HG03064 (cell line): ENCODE results near the gene BTBD9.

Experiments
- ATAC-seq: cut with Tn5 transposase; IDR thresholded peaks from one replicate; pipeline ENCODE4 v1.9.1; 2021; ENCODE audit warnings: low read depth; ENCODE audit not compliant: unreplicated experiment

Gene BTBD9

DNA sequence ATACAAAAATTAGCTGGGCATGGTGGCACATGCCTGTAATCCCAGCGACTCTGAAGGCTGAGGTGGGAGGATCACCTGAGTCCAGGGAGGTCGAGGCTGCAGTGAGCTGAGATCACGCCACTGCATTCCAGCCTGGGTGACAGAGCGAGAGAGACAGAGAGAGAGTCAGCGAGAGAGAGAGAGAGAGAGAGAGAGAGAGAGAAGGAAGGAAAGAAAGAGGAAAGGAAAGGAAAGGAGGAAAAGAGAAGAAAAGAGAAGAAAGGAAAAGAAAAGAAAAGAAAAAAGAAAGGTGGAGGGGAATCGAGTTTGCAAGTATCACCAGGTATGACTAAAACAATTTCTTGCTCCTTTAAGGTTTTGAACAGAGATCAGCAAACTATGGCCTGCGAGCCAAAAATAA, 152.3 kb downstream of the BTBD9 start:
- ATAC-seq, result no peak

DNA sequence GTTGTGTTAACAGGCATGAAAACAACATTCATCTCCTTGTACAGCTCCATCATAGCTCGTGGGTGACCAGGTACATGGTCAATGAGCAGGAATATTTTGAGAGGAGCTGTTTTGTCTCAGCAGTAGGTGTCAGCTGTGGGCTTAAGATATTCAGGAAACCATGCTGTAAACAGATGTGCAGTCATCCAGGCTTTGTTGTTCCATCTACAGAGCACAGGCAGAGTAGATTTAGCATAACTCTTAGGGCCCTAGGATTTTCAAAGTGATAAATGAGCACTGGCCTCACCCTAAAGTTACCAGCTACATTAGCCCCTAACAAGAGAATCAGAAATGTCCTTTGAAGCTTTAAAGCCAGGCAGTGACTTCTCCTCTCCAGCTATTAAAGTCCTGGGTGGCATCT, 154.2 kb downstream of the BTBD9 start:
- ATAC-seq, result no peak

DNA sequence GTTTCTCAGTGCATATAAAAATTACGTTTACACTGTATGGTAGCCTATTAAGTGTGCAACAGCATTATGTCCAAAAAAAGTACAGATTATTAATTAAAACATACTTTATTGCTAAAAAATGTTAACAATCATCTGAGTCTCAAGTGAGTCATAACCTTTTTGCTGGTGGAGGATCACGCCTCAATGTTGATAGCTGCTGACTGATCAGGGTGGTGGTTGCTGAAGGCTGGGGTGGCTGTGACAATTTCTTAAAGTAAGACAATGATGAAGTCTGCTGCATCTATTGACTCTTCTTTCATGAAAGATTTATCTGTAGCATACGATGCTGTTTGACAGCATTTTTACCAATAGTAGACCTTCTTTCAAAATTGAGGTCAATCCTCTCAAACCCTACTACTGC, 155.1 kb downstream of the BTBD9 start:
- no peak for ATAC-seq

DNA sequence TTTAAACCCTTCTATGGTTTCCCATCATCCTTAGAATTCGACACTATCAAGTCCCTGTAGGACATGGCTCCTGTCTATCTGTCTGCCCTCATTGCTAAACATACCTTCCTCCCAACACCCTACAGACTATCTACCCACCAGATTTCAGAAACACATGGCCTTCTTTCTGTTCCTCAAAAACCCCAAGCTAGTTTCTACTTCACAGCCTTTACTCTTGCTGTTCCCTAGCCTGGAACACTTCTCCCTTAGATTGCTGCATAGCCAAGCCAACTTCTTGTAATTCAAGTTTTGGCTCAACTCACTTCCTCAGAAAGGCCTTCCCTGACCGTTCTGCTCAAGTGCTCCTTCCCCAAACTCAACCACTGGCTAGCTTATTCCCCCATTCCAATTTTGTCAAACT, 156.2 kb downstream of the BTBD9 start:
- ATAC-seq, result no peak

DNA sequence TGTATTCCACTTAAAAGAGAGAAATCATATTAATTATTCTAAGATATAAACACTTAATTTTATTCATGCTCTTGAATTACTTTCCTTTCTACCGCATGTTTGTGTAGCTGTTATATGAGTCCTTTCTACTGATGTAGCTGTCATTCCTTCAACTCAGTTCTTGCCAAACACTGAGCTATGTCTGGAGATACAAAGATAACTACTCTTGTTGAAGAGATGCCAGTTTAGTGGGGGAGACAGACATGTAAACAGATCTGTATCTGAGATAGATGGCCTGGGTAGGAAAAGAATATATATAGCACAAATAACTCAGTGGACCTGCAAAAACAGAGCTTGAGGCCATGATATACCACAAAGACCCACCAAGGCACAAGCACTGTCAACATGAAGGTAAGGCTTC, 157.3 kb downstream of the BTBD9 start:
- ATAC-seq, result no peak

DNA sequence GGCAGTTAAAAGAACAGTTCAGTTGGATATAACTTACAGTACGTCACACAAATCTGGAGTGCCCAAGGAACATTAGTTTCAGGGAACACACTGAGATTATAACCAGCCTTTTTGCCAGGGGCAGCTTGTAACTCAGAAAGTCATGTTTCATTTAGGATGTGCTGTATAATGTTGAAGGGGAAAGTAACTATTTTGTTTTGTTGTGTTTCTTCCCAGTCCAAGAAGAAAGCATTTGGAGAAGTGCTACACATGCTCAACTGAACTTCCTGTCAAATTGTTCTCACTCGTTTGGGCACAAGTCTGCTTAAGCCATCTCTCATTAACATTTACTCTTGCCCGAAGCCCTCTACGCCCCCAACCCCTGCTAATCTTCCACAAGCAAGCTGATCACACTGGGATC, 157.9 kb downstream of the BTBD9 start:
- no peak for ATAC-seq

DNA sequence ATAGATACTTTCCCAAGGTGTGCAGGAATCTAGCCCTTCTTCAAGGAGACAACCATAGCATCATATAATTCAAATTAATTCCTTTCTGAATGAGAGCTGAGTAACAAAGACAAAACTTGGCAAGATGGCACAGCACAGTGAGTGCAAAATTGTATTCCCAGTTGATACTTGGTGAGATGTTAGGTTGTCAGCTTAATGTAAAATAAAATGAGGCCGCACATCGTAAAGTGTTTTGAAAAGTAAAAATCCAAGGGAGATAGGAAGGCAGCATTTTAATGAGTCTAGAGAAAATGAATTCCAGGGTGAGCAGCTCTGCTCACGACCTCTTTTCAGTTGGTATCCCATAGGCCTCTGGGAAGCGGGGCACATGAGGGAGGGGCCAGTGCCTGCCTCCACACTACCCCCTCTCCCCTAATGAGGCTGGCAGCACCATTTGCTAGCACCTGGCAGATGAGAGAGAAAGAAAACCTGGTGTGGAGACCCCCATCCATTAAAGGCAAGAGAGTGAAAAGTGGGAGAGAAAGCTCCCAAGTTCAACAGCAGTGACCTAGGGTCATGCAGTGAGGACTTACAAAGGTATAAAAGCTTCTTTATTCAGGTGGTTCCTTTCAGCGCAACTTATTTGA, 158.4 kb downstream of the BTBD9 start:
- ATAC-seq, result no peak

DNA sequence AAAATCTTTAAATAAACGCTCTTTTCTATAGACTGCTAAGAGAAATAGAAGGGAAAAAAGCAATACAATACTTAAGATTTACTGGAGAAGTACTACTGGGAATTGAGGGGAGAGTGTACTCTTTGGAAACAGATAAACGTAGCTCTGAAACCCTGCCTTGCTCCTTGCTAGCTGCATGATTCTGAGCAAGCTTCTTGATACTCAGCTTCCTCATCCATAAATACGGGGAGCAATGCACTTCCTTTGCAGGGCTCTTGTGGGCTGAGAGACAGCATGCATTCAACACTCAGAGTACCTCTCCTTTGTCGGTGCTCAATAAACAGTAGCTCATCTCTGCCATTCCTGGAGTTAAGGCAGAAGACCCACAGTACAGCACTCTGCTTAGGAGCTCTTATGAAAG, 159.7 kb downstream of the BTBD9 start:
- no peak for ATAC-seq

DNA sequence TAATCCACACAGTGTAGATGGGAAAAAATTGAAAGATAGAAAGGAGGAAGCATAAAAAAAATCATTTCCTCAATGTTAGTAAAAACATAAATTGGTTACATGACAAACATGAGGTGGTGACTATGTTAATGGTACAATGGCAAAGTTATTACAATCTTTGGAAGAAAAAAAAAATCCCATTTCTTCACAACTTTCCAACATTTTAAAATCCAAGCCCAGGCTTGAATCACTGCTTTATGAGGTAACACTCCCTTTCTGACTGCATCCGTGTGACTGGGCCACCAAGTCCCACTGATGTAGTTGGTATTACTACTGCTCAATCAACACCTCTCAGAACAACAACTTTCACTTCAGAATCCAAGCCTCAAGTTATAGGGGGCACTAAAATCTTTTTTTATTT, 160.4 kb downstream of the BTBD9 start:
- ATAC-seq, result no peak

DNA sequence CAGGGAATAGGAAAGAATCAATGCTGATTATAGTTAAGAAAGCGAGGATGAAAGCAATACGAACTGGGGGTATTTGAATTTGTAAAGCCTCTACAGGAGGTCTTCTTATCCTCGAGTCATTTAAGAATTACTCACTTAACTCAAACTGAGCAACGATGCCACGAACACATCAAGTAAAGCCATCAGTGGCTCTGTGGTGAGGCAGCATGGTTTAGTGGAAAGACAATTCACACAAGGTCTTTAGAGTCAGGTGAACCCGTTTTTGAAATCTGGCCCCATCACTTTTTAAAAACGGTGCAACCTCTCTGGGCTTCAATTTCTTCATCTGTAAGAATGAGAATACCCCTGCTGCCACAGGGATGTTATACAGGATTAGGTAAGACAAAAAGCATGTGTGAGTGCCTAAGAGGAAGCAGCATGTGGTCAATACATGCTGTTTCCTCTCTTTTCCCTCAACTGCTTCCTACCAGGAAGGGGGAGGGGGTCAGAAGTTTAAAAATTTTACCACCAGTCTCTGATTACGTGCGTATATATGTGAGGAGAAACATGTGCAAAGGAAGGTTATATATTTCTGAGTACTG, 162.0 kb downstream of the BTBD9 start:
- ATAC-seq, result no peak

DNA sequence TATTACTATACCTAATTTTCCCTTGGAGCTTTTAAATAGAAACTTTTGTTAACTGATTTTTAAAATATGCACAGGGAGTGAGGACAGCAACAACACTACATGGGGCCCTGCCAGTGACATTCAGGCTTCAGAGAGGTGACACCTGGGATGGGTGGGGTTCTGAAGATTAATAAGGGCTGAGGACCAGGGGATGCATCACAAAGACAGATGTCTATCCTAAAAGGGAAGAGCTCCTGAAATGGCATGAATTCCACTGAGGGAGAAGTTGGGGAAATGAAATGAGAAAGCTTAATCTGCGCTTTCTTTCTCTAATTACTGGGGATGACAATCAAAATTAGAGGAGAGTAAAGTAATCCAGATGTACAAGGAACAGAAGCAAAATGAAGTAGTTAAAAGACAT, 162.8 kb downstream of the BTBD9 start:
- ATAC-seq, result no peak

DNA sequence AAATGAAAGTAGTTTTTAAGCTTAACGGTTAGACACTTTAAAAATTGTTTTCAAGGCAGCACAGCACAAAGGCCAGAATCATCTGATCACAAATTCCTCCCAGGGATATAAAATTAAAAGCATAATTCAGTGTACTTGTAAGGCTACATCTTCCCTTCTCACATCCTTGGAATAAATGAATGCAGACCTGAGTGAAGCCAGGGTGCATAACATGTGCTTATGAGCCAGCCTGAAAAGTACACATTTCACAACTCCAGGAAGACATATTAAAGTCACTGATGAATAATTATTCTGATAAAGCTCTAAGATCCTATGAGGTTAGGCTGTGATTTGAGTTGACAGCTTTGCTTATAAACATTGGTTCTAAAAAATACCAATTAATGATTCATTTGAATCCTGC, 163.6 kb downstream of the BTBD9 start:
- ATAC-seq, result no peak

DNA sequence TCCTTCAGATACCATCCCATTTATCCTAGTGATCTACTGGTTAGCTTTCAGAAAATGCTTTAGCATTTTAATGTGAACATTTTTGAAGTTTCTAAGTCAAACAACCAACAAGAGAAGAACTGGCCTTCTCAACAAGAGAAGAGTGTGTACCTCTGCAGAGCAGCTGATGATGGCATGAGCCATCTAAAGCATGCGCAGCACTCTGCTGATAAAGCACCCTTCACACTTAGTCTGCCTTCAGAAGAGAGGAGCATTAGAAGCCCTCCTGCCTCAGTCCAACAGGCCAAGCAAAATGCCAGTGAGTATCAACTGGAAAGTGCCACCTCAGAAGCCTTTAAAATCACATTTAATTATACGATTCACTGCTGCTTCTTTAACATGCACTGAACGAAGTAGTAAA, 169.2 kb downstream of the BTBD9 start:
- ATAC-seq, result no peak

DNA sequence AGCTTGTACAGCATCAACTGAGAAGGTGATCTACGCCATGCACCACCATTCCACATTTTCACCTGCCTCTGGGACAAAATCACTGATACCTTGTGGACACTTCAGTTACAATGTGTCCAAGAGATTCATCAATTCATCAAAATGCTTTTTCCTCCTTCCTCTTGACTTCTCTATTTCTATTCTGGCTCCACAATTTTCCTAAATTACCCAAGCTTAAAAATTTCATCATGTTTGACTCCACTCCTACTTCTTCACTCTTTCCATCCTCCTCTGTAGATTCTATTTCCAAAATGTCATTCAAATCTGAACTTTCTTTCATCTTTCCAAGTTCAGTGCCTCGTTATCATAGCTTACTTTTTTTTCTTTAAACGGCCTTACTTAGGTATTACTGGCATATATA, 172.2 kb downstream of the BTBD9 start:
- no peak for ATAC-seq

DNA sequence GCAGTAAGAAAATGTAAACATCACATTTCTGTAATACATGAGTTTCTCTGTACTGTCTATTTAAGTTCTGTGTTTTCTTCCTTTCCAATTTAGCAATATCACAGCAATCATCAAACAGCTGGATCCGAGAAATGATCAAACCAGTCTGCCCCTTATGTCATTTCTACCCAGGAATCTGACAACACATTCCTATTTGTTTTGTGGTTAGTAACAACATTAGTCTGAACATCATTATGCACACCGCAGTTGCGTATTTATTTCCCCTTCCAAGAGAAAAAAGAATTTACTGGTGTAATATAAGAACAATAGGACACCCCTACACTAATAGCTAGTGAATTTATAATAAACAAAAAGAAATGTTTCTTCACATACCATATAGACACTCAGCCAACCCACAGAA, 179.5 kb downstream of the BTBD9 start:
- ATAC-seq, result no peak

DNA sequence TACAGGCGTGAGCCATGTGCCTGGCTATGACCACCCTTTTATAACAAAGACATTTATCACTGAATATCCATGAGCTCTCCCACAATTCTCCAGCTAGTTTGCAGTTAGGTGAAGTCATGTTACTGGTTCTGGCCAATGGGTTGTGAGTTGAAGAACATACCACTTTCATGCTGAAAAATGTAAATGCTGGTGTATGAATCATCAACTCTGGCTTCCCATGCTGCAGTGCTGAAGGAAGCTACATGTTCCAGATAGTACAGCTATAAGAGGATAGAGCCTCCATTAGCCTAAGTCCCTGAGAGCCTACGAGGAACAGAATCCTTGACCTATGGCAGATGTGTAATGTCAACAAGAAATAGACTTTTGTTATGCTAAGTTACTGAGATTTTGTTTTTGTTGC, 180.4 kb downstream of the BTBD9 start:
- ATAC-seq, result no peak

DNA sequence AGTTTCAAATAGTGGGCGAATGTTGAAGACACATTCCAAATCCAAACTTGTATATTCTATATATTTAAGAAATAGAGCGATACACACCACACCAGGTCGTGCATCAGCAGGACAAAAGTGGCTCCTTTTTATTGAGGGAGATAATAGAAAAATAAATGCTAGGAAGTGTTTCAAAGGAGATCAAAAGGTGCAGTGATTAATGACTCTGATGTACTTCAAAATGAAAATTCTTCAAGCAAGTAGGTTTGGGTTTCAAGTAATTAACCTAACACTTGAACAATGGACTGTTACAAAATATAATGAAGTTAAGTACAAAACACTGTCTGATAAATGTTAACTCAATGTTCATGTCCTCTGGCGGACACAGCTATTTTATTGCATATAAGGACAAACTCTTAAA, 185.9 kb downstream of the BTBD9 start:
- ATAC-seq, result no peak

DNA sequence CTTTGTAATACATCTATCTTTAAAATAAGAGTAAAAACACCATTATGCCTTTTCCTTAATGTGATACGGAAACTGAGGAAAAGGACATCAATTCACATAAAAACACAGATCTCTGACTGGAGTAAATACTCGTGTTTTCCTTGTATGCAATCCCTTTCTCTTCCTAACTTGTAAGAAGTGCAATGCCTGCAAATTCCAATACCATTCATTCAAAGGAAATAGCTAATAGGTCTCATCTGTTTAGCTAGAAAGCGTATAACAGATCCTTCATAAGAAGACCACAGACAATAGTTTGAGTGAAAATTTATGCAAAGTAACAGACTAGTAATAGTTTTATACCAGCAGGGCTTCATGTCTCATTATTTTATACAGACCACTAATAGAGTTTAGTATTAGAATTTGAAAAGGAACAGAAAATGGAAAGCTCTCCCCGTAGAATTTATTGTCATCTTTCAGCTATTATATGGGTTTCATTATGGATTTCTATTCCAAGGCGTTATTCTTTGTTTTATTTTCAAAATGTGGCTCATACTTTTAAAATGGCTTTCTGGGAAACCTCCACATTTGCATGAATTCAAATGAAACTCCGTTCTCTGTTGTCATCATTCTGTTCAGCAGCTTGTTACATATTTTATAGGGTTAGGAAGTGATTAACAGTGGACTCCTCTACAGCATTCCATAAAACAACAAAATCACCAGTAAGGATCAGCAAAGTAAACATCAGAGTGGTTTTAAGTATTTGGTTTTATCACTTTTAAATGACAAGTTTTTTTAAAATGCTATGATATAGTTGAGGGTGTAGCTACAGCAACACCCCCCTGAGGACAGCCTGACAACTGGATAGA, 186.7 kb downstream of the BTBD9 start:
- no peak for ATAC-seq

DNA sequence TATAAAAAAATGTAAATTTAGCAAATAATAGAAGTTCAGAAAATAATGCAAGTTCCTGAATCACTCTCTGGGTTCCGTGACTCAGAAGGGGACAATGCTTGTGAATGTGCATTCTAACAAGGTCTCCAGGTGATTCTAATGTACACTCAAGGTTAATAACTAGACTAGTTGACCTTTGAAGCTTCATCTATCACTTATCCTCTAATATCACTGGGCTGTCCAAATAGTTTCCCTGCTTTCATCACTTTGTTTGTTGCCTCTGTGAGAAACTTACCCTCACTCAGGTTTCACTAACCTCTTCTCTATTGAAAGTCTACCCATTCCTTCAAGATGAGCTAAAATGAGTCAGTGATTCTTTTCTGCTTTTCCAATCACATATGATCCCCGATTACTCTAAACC, 189.0 kb downstream of the BTBD9 start:
- no peak for ATAC-seq

DNA sequence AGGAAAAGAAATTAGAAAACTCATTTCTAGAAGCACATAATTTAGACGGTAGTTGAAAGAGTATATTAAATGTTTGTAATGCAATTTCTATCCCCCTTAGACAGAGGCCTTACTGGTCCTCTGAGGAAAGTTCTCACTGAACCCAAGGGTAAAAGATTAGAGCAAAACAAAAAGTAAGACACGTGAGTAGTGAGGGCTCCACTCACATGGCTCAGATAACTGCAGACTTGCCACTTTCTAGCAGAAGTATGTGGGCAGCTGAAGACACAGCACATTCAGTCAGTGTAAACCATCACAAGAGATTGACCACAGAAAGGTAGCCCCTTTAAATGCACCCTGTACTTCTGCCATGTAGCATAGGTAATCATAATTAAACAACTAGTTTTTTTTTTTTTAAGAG, 193.8 kb downstream of the BTBD9 start:
- ATAC-seq, result no peak

DNA sequence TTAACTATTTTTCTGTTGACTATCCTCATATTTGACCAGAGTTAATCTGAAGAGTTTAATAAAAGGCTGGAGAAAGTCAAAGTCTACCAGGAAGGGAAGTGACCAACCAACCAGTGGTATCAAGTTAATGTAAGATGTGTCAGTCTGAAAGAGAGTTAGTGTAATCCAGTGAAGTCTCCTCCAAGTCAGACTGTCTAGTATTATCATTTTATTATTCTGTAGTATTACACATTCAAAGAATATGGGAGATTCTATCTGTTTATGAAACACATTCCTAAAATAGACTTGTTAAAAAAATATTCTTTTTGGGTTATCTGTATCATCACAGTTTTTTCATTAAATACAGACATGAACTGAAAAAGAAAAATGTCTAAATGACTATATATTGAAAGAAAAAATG, 194.4 kb downstream of the BTBD9 start:
- no peak for ATAC-seq
